ENCODE data around the gene NSUN6.

Gene NSUN6

GRCh38 chr10:18557960-18558359 lies 93.4 kb downstream of the NSUN6 start:
- TF ChIP-seq CTCF (conservative IDR thresholded peaks at IDR 0.05; ENCODE audit: low read depth, low read length): no peak
- no peak for DNase-seq (ENCODE audit: low read depth)
- H3K4me3 ChIP-seq (ENCODE audit: low read depth, low read length): no peak overlapping the region

GRCh38 chr10:18556522-18557147 lies 94.8 kb downstream of the NSUN6 start:
- TF ChIP-seq CTCF (conservative IDR thresholded peaks at IDR 0.05; ENCODE audit: low read depth, low read length): no peak

DNA sequence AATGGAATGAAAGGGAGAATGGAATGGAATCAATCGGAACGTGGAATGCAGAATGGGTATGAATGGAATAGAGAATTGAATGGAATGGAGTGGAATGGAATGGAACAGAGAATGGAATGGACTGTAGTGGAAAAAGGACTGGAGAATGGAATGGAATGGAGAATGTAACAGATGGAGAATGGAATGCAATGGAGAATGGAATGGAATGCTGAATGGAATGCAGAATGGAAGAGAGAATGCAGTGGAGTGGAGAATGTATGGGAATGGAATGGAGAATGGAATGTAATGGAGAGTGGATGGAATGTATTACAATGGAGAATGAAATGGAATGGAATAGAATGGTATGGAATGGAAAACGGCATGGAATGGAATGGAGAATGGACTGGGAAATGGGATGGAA lies 96.9 kb downstream of the NSUN6 start:
- DNase-seq (ENCODE audit: low read depth): no peak
- TF ChIP-seq CTCF (conservative IDR thresholded peaks at IDR 0.05; ENCODE audit: low read depth, low read length): no peak
- H3K4me3 ChIP-seq (ENCODE audit: low read depth, low read length): no peak overlapping the region

More at GRCh38 chr10:18556522-18557147, 94.8 kb downstream of the NSUN6 start:
- DNase-seq (ENCODE audit: low read depth): no peak
- no peak overlapping the region for H3K4me3 ChIP-seq (ENCODE audit: low read depth, low read length)

DNA sequence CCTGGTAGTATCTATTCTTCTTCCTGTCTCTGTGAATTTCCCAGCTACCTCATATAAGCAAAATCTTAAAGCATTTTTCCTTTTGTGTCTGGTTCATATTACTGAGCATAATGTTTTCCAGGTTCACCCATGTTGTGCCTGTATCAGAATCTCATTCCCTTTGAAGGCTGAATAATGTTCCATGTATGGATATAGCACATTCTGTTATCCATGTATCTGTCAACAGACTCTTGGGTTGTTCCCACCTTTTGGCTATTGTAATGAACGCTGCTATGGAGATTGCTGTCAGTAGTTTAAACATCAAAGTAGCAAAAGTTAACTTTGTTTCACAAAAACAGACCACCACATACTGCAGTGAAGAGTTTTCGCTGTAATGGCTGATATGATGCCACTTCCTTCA lies 99.9 kb downstream of the NSUN6 start:
- no peak overlapping the region for H3K4me3 ChIP-seq (ENCODE audit: low read depth, low read length)
- DNase-seq (ENCODE audit: low read depth): no peak
- no peak for TF ChIP-seq CTCF (conservative IDR thresholded peaks at IDR 0.05; ENCODE audit: low read depth, low read length)

DNA sequence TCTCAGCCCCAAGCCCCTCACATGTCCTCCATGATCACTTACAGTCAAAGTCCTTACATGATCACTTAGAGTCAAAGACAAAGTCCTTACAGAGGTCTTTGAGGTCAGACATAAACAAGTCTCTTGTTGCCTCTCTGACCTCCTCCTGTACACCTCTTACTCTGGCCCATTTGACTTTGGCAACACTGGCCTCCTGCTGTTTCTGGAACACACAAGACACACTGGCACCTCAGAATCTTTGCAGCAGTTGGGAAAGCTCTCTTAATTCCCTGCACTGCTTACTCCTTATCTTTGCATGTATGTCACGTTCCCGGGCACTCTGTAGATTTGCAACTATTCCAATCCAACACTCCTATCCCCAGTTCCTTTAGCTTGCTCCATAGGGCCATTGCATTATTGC lies 102.3 kb downstream of the NSUN6 start:
- H3K4me3 ChIP-seq (ENCODE audit: low read depth, low read length): no peak overlapping the region
- no peak for DNase-seq (ENCODE audit: low read depth)

GRCh38 chr10:18545621-18546305 lies 105.6 kb downstream of the NSUN6 start:
- H3K4me3 ChIP-seq (ENCODE audit: low read depth, low read length): no peak overlapping the region
- peak; percentile 29 for DNase-seq (ENCODE audit: low read depth)
- no peak for TF ChIP-seq CTCF (conservative IDR thresholded peaks at IDR 0.05; ENCODE audit: low read depth, low read length)

More for the DNA sequence above, 102.3 kb downstream of the NSUN6 start:
- TF ChIP-seq CTCF (conservative IDR thresholded peaks at IDR 0.05; ENCODE audit: low read depth, low read length): no peak

- peak; percentile 62 for DNase-seq (ENCODE audit: low read depth)
- TF ChIP-seq CTCF (conservative IDR thresholded peaks at IDR 0.05; ENCODE audit: low read depth, low read length): no peak
- no peak overlapping the region for H3K4me3 ChIP-seq (ENCODE audit: low read depth, low read length)
Observed at GRCh38 chr10:18542832-18543231, 108.6 kb downstream of the NSUN6 start.
